GM18505 (cell line): Measurements from ENCODE around the gene FAM131C.
"Not testable (repeated sequence)": the region's sequence is repeated elsewhere in the genome, so short reads cannot be mapped to it uniquely, and the experiment has no call there.

ENCODE experiments used
- ATAC-seq: cut with Tn5 transposase; IDR thresholded peaks from one replicate; pipeline ENCODE4 v1.9.1; 2021; ENCODE audit not compliant: unreplicated experiment
- POLR2A ChIP-seq: IDR thresholded peaks from 4 replicates; pipeline ENCODE4 v1.6.1; 2011; ENCODE audit warnings: borderline replicate concordance; ENCODE audit not compliant: insufficient read depth, insufficient read length; ENCODE audit errors: extremely low read depth

FAM131C gene

DNA sequence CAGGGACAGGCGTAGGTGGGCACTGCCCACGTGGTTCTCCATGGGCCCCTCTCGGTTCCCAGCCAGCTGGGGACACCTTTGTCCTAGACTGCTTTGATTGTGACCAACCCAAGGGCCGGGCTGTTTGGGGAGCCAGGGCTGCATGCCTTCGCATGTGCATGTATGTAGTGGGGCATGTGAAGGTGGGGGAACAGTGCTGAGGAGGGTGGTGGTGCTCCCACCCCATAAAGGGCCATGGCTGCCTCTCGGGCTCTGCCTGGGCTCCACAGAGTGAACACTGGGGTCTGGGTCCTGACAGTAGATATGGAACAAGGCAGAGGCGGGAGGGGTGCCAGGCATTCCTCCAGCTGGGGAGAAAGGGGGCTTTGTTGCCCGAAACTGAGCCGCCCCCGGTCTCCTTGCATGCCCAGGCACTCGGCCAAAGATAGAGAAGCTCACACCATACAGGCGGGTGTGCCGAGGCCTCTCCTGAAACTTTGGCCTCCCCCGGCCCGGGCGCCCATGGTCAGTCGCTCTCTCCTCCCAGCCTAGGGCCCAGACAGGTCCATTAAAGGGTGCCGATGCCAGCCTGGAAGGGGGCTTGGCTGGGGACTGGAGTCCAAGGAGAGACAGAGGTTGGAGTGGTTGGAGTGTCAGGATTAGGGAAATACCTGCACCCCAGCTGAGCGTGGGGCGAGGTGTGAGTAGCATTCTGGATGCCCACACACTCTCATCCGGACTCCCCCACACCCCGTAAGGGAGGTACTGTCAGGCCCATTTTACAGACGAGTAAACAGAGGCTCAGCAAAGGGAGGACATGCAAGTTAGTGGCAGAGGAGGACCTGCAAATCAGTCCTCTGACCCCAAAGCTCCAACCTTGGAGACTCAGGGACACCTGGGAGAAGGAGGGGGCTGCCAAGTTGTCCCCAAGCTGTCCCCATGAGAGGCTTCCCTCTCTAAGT is 41.3 kb upstream of the FAM131C start:
- no peak for ATAC-seq
- TF ChIP-seq POLR2A: no peak

DNA sequence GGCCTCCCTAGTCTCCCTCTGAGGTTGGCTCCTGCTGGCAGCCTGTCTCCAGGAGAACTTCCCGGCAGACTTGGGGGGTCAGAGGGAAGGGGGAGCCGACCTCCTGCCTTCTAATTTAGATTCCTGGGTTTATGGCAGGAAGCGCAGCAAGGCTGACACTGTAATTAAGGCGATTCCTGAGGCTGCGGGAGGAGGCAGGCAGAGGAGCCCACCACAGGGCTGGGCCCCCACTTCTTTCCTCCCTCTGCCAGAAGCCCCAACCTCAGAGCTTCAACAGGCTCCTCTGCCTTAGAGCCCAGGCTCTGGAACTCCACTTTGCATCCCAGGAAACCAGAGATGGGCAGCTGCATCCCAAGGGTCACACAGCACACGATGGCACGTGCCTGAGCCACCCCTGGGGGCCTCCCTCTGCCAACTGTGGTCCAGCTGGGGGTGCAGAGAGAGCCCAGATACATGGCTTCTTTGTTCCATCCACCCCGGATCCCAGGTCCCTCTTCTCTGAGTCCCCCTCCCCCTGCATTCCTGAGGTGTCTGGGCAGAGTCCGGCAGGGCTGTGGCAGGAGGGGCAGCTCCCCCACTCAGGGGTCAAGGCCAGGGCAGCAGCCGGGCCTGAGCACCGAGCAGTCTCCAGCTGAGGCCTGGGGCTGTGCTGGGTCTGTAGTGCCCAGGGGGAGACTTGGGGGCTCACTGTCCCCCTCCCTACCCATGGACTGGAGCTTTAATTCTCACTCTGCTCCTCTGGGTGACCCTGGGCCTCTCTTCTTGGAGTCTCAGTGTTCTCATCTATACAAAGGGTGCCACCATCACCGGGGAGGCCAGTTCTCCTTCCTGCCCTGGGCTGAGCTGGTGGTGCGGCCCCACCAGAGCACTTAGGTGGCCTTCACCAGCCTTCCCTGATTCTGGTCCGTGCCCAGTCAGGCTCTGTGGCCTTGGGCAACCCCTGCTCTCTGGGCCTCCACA is 39.4 kb upstream of the FAM131C start:
- no peak for TF ChIP-seq POLR2A
- no peak for ATAC-seq

DNA sequence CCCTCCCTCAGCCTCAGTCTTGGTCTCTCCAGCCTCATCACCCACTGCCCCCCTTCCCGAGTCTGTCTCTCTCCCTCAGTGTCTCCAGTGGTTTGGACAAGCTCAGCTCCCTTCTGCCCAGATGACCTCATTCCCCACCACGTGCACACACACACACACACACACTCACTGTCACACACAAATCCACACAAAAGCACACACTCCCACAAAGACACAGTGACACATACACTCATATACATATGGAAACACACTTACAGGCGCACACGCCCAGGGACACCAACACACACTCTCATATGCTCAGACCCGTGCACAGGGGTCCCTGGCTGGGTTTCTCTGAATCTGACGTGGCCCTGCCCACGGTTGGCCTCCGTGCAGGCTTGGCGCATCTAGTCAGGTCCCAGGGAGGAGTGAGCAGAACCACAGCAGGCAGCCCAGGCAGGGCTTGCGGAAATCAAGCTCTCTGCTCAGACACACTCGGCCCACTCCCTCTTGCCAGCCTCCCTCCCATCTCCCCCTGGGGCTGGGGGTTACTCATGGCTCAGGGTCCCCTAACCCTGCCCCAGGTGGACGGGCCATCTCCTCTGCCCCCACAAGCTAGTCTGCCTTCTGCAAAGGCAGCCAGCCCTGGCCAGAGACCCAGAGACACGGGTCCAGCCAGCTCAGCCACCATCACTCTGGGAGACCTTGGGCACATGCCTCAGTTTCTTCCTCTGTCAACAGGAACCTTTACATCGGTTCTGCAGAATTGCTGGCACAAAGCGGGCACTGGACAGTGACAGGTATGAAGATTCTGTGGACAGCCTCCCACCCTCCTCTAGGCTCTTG is 38.5 kb upstream of the FAM131C start:
- TF ChIP-seq POLR2A: no peak
- ATAC-seq: no peak

DNA sequence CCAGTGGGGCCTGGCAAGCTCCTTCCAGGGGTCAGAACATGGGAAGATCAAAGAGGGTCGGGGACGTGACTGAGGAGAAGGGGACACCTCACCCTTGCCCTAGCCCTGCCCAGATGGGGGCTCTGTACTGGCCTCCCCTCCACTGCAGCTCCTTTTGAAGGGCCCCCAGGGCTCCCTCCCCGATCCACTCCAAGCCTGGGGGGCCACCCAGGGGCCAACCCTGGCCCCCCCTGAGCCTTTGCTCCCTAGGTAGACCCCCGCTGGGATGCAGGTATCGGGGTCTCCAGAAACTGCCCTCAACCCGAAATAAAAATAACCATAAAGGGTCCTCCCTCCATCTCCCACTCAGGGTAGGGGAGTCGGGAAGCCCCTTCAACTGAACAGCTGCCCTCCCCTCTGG is 37.4 kb upstream of the FAM131C start:
- no peak for ATAC-seq

DNA sequence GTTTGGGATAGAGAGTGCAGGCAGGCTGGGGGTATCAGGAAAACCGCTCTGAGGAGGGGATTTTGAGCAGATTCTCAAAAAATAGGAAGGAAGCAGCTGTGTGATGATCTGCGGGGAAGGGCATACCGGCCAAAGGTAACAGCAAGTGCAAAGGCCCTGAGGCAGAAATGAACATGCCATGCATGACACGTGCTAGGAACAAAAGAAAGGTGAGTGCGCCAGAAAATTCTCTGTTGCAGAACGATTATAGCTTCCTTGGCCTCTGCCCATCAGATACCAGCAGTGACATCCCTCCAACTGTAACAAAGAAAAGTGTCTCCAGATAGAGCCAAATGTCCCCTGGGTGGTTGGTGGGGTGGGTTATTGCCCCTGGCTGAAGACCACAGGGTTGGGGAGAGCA is 37.0 kb upstream of the FAM131C start:
- TF ChIP-seq POLR2A: no peak
- no peak for ATAC-seq

More for the DNA sequence above, 37.4 kb upstream of the FAM131C start:
- no peak for TF ChIP-seq POLR2A

DNA sequence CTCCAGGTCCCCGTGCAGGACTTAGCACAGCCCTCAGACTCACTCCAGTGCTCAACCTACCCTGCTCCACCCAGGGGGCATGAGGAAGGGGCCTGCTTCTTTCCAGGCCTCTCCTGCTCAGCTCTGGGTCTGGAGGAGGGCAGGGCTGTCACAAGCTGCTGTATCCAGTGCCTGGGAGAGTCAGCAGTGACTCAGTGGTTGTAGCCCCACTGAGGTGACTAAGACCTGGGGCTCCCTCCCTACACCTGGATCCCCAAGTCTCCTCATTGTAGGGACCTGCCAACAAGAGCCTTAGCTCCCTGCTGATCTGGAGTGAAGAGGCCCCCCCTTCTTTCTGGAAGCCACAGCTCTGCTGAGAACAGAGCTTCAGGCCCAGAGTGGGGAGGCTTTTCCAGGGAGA is 36.1 kb upstream of the FAM131C start:
- ATAC-seq: no peak
- TF ChIP-seq POLR2A: no peak

DNA sequence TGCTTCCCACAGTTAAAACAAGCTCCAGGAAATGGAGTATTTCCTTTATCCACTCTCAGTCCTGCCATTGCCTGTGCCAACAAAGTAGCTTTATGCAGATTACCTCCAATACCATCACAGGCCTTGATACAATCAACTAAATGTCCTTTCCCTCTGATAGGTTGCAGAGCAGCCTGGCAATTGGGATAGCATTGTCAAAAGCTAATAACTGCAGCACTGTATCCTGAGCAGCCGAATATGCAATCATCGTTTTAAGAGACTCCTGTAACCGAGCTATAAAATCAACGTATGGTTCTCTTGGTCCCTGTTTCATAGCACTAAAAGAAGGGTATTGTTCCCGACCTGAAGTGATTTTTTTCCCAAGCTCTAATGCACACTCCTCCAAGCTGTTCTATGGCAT is 33.6 kb upstream of the FAM131C start:
- not testable (repeated sequence) for ATAC-seq

DNA sequence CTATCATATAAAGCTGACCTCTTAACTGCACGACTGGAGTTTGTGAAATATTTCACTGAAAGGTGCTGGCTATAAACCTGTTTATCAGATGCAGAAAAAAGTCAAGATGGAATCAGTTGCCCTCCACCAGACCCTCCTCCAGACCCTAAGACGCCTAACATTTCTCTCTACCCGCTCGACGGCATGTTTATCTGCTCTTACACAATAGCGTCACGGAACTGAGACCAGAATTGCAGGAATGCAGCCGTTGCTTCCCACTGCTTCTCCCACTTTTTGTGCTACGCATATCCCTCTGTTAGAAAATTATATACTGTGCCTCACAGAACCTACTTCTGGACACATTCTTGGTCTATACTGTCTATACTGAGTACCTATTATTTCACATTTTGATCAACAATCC is 28.2 kb upstream of the FAM131C start:
- no peak for ATAC-seq
- no peak for TF ChIP-seq POLR2A

DNA sequence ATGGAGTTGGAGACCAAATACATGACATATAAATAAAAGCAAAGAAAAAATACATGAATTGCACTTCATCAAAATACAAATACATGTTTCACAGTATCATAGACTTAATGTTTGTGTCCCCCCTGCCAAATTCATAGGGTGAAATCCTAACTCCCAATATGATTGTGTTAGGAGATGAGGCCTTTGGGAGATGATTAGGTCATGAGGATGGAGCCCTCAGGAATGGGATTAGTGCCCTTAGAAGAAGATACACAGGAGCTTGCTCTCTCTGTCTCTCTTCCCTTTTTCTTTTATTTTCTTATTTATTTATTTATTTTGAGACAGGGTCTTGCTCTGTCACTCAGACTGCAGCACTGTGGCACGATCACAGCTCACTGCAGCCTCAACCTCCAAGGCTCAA is 26.0 kb upstream of the FAM131C start:
- TF ChIP-seq POLR2A: no peak
- ATAC-seq: no peak

DNA sequence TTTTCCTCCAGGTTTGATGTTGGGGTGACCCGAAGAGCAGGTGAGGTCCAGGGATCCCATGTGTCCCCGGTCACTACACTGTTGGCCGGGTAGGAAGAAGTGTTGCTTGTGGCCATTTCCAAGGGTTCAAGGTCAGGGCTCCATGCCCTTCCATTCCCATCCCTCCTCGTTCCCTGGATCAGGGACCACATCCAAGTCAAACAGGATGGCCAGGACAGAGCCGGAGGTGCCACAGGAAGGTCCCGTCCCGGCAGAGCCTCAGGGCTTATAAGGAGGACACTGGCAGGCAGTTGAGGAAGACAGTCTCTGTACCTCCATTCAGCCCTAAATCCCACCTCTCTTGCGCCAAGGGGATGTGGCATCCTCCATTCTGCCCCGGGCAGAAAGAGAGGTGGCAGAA is 22.0 kb upstream of the FAM131C start:
- TF ChIP-seq POLR2A: no peak
- no peak for ATAC-seq

DNA sequence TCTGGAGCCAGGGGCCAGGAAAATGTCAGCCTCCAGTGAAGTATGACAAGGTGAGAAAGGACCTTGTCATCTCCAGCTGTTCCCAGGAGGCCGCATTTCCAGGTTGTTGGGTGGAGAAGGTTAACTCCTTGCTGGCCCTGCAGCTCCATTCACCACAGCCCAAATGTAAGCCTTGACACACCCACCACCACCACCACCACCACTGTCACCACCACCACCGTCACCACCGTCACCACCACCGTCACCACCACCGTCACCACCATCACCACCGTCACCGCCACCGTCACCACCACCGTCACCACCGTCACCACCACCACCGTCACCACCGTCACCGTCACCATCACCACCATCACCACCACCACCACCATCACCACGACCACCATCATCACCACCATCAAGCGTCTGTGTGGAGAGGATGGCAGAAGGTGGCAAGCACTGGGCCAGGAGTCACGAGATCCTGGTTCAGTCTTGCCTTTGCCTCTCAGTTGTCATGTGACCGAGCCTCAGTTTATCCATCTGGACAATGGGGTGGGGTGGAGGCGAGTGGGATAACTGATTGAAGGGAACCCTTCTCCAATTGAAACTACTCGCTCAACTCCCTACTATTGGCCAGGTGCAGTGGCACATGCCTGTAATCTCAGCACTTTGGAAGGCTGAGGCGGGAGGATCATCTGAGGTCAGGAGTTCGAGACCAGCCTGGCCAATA is 21.2 kb upstream of the FAM131C start:
- ATAC-seq: no peak
- no peak for TF ChIP-seq POLR2A

DNA sequence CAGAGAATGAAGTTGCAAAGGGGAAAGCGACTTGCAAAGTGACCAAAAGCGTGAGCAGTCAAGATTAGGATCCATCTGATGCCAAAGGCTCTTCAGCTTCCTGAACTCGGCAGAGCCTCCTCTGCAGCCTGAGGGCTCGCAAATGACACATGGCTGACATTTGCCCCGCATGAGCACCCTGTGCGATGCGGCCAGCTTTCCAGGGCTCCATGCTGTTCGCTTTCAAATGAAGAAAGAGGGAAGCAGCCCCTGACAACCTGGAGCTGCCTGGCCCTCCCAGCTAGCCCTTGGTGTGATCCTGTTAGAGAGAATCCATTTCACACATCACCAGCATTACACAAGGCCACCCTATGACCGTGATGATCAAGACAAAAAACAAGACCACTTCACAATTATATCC is 20.2 kb upstream of the FAM131C start:
- TF ChIP-seq POLR2A: no peak
- ATAC-seq: no peak
